Adipose tissue (tissue), 3 donors: ENCODE data around the gene NCOR2. TPM values are rescaled to one million over a fixed set of nuclear protein-coding genes. Genes with fewer than 3 reads are reported as not detected.

Source experiments
- H3K27ac ChIP-seq: one replicate; pipeline ENCODE4 v1.5.1; 2013; ENCODE audit warnings: low read depth, low read length
- WGBS, 3 donors: extraction: QIAGEN DNeasy Blood & Tissue Kit; methylation state at CpG; one replicate each; pipeline ENCODE4 v1.1.7; 2013; 5-methylcytosine and 5-hydroxymethylcytosine counted together
- polyA plus RNA-seq, 3 donors: library from polyadenylated mRNA; stranded (reverse); fragments of 200-250 nt; gene quantifications; one replicate each; pipeline ENCODE4 v1.2.3, GENCODE V29; 2013
- donor health status: healthy with polysubstance abuse.
- donor health status: Bipolar disorder and iron deficiency.
- donor health status: healthy.

Gene NCOR2
- polyA plus RNA-seq, 3 donors, result 28.7 to 74.3 (median 63.1) TPM

GRCh38 chr12:124564971-124565491 lies 2.4 kb downstream of the NCOR2 start:
- 34 to 78% (median 62%) methylated on average over 18 to 19 of the region's 19 CpGs for WGBS, 3 donors
- no peak overlapping the region for H3K27ac ChIP-seq

GRCh38 chr12:124564232-124564958 lies 3.0 kb downstream of the NCOR2 start:
- WGBS, 3 donors, result 33 to 40% (median 38%) methylated on average over 18 to 19 of the region's 19 CpGs

DNA sequence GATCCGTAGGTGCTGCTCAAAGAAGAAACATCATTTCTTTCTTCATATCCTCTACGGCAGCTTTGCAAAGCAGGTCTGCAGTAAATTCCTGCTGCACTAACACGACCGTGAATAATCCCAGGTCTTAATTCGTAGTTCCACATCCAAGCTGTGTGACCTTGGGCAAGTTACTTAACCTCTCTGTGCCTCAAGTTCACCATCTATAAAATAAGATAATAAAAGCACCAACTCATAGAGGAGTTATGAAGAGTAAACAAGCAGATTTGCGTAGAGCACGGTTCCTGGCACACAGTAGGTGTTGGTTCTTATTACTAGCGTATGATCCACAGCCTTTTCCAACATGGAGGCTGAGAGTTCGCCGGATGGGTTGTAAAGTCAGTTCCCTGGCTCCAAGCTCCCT lies 3.6 kb downstream of the NCOR2 start:
- WGBS, 3 donors, result 72 to 91% (median 91%) methylated on average over 10 of the region's 10 CpGs

More at GRCh38 chr12:124564232-124564958, 3.0 kb downstream of the NCOR2 start:
- H3K27ac ChIP-seq, result no peak overlapping the region

GRCh38 chr12:124563401-124563800 lies 4.0 kb downstream of the NCOR2 start:
- 80 to 91% (median 88%) methylated on average over 11 of the region's 11 CpGs for WGBS, 3 donors
- no peak overlapping the region for H3K27ac ChIP-seq

More for the DNA sequence above, 3.6 kb downstream of the NCOR2 start:
- H3K27ac ChIP-seq, result no peak overlapping the region

DNA sequence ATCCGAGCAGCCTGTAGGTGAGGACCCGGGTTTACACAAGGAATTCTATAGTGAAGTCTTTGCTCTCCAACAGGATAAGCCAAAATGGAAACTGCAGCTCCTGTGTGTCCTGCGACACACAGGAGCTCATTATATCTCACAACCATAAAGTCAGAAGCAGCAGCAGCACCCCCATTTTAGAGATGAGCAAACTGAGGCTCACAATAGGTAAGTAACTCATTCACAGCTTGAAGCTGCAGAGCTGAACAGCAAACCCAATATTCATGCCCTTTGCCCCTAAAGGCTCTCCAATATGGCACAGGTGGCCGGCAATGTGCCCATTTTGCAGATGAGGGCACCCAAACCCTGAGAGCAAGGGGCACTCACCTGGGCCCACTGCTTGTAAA lies 4.6 kb downstream of the NCOR2 start:
- H3K27ac ChIP-seq, result no peak overlapping the region
- 85 to 93% (median 87%) methylated on average over 4 of the region's 4 CpGs for WGBS, 3 donors

- H3K27ac ChIP-seq, result no peak overlapping the region
- WGBS, 3 donors, result 64 to 73% (median 68%) methylated on average over 18 of the region's 18 CpGs
Measured at GRCh38 chr12:124562018-124562795, 5.2 kb downstream of the NCOR2 start.

DNA sequence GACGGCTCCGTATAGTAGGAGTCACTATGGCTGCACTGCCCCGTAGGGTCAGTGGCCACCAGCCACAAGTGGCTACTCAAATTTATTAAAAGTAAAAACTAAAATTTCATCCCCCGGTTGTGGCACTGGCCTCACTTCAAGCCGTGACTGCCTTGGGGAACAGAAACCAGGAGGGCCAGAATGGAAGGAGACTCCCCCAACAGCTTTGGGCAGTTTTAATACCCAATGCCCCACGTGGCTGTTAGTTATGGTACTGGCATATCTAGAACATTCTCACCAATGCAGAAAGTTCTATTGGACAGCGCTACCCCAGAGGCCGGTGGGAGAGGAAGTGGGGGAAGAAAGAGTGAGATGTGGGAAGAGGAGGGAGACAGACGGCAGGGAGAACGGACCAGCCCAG lies 6.2 kb downstream of the NCOR2 start:
- no peak overlapping the region for H3K27ac ChIP-seq
- 54 to 70% (median 55%) methylated on average over 10 of the region's 10 CpGs for WGBS, 3 donors

- no peak overlapping the region for H3K27ac ChIP-seq
- WGBS, 3 donors, result 79 to 85% (median 83%) methylated on average over 21 of the region's 21 CpGs
Measured at GRCh38 chr12:124560146-124560890, 7.1 kb downstream of the NCOR2 start.

DNA sequence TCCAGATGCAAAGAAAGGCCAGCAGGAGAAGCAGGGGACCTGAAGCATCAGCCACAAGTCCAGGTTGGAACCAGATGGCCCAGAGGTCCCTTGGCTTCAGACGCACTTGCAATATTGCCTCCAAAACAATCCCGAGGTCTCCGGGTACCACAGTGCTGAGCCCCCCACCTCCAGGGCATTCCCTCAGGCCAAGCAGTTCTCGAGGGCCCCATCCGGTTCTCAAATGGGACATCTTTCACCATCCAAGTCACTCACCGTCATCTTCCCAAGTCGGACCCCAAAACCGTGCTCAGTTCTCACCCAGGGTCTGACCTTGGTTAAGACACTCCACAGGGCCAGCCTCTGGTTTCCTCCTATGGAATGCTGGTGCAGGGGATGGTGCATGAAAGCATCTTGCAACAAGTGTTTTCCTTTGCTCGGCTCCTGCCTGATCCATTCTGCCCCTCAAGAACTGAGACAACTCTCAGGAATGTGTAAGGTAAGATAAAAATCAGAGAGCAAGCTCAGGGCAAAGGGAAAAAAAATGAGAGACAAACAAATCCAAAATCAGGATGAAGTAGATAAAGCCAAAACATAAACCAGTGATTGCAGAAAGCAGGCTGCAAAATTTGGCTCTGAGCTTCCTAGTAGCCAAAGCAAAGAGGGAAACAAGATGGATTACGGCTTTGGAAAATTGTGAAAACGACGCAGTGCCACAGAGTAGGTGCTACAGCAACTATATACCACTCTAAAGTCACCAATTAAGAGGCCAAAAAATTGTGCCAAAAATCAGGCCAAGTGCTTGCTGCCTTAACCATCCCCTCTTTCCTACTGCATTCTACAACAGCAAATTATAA lies 8.0 kb downstream of the NCOR2 start:
- no peak overlapping the region for H3K27ac ChIP-seq
- WGBS, 3 donors, result 92 to 95% (median 94%) methylated on average over 12 of the region's 12 CpGs

- 85 to 94% (median 90%) methylated on average over 8 of the region's 8 CpGs for WGBS, 3 donors
- no peak overlapping the region for H3K27ac ChIP-seq
Measured at GRCh38 chr12:124558313-124558712, 9.1 kb downstream of the NCOR2 start.

DNA sequence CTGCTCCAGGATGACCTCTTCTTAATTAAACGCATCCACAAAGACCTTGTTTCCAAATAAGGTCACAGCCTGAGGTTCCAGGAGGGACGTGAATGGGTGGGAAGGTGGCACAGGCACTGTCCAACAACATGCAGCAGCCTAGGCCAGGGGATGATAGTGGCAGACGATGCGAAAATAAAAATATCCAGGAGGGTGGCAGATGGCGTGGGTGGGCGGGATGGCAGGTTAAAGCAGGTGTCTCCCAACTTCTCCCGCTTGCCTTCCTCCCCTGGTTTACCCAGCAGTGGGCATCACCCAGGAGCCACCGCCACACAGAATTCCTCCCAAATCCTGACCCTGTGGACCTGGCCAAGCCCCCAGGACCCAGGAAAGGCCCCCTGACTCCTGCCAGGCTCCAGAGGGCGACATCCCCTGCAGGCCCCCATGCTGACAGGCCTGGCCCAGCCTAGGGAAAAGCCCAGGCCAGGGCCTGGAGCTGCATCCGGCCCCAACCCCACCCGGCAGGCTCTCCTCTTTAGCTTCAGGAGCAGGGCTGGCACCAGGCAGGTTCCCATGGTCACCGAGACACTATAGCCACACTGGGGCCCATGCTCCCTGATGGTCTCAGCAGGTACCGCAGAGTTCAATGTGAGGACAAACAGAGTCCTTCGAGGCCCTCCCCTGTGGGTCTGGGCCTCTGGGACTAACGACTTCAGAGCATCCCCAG lies 9.7 kb downstream of the NCOR2 start:
- 73 to 80% (median 79%) methylated on average over 15 of the region's 15 CpGs for WGBS, 3 donors
- H3K27ac ChIP-seq, result no peak overlapping the region

DNA sequence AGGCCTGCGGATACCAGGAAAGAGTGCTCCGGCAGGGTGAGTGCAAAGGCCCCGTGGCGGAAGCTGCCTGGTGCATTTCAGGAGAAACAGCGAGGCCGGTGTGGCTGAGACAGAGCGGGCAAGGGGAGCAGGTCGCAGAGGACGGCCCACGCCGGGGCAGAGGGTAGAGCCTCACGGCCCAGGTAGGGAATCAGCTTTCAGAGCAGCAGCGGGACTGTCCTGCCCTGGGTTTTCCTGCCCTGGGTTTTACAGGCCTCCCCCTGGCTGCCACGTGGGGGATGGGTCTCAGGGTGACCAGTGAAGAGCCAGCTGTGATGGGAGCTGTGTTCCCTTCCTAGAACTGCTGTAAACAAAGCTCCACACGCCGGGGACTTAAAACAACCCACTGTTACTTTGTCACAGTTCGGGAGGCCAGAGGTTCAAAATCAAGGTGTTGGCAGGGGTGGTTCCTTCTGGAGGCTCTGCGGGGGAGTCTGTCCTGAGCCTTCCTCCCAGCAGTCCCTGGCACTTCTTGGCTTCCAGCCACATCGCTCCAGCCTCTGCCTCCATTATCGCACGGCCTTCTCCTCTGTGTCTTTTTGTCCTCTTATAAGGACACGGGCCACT lies 10.4 kb downstream of the NCOR2 start:
- WGBS, 3 donors, result 80 to 84% (median 81%) methylated on average over 22 of the region's 22 CpGs
- no peak overlapping the region for H3K27ac ChIP-seq

DNA sequence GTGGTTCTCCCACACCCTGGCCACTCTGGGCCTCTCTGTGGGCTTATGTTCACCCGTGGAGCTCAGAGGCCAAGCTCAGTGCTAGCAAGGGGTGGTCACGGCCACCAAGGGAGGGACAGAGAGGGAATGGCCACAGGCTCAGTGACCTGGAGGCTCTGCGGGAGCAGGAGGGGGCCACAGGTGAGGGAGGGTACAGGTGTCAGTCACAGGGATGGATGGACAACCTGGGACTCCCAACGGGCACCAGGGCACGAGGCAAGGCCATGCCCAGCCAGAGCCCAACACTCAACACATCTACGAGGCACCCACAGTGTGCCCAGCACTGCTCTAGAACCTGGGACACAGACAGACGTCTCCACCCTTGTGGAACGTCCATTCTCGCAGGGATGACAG lies 11.3 kb downstream of the NCOR2 start:
- WGBS, 3 donors, result 83 to 86% (median 86%) methylated on average over 9 of the region's 9 CpGs

DNA sequence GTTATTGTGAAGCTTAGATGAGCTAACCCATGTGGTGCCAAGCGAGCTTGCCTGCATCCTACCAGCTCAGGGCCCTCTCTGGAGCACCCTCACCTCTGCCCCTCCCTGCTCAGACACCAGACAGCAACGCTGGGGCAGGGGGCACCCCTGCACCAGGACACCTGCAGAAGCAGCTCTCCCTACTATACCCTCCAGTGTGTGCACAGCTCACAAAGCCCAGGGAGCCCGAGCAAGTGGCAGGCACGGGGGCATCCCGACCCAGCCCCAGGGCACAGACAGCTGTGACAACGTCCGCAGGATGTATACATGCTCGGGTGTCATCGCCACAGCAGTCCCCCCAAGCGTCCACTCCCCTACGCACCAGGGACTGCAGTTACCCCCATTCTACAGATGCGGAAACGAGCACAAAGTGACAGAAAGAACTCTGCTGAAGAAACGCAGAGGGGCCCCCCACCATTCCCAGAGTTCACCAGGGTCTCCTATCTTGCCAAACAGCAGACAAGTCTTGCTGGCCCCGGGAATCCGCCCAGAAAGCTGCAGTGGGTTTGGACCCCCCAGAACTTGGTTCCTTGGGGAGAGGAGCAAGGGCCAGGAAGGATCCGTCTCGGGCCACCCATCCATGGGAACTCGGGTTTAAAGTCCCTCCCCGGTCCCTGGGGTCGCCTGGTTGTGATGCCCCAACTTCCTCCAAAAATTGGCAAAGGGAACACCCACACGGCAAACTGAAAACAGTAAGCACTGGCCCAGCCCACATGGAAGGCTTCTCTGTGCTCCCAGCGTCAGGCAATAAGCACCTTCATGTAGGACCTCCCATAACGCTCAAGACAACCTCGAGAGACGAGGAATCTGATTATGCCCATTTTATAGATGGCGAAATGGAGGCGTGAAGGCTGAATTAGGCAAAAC lies 12.0 kb downstream of the NCOR2 start:
- no peak overlapping the region for H3K27ac ChIP-seq
- 68 to 82% (median 73%) methylated on average over 28 of the region's 28 CpGs for WGBS, 3 donors

More for the DNA sequence above, 11.3 kb downstream of the NCOR2 start:
- no peak overlapping the region for H3K27ac ChIP-seq

- 43 to 78% (median 45%) methylated on average over 26 of the region's 26 CpGs for WGBS, 3 donors
- H3K27ac ChIP-seq, result no peak overlapping the region
Measured at GRCh38 chr12:124554429-124555029, 12.9 kb downstream of the NCOR2 start.
